ENCODE results near the gene FGD6. TPM values are rescaled to one million over a fixed set of nuclear protein-coding genes. Genes with fewer than 3 reads are reported as not detected.

Gene FGD6
- total and polyA plus RNA-seq, 7 donors, result 4.2 to 56.6 (median 40.2) TPM

- intact Hi-C loops (cut with DNase I), result loop anchor here (5.0 kb wide), 2 partner anchors 46 to 356 kb away; partner anchors contain the start of gene METAP2
- Histone ChIP-seq H3K36me3 (peaks cover 0 to 19% (median 6%) of the 10 kb centered on the region in 4 donors), H3K27ac (peak overlapping the region; percentile 66 to 81 (median 68)), H3K4me1 (peaks cover 0 to 40% (median 25%) of the 10 kb centered on the region in 4 donors), H3K4me3 (no peak overlapping the region), H3K27me3 (no peaks in the 10 kb centered on the region), H3K9me3 (no peaks in the 10 kb centered on the region)
- DNase-seq, result no peak
- WGBS, 2 donors, result 57 to 62% methylated on average over 4 of the region's 4 CpGs
- TF ChIP-seq POLR2A (IDR thresholded peaks at IDR 0.05) (no peak), POLR2AphosphoS5 (IDR thresholded peaks at IDR 0.05) (peak in 3 of 4 donors; percentile 22 to 42 (median 34))
Observed at GRCh38 chr12:95116341-95116740, 100.9 kb downstream of the FGD6 start.

- Histone ChIP-seq H3K27me3 (no peaks in the 10 kb centered on the region), H3K27ac (peak overlapping the region in 3 of 4 donors; percentile 66 to 81 (median 71)), H3K4me1 (peaks cover 0 to 40% (median 25%) of the 10 kb centered on the region in 4 donors), H3K4me3 (no peak overlapping the region), H3K9me3 (no peaks in the 10 kb centered on the region), H3K36me3 (peaks cover 0 to 25% (median 8%) of the 10 kb centered on the region in 4 donors)
- TF ChIP-seq POLR2A (IDR thresholded peaks at IDR 0.05) (no peak), POLR2AphosphoS5 (IDR thresholded peaks at IDR 0.05) (peak in 1 of 4 donors; percentile 19)
- intact Hi-C loops (cut with DNase I), result loop anchor here (5.0 kb wide), 2 partner anchors 47 to 357 kb away; partner anchors contain the start of gene METAP2
- DNase-seq, result no peak
- WGBS, 2 donors, result 78 to 81% methylated on average over 7 of the region's 7 CpGs
Observed at GRCh38 chr12:95115641-95116040, 101.6 kb downstream of the FGD6 start.

DNA sequence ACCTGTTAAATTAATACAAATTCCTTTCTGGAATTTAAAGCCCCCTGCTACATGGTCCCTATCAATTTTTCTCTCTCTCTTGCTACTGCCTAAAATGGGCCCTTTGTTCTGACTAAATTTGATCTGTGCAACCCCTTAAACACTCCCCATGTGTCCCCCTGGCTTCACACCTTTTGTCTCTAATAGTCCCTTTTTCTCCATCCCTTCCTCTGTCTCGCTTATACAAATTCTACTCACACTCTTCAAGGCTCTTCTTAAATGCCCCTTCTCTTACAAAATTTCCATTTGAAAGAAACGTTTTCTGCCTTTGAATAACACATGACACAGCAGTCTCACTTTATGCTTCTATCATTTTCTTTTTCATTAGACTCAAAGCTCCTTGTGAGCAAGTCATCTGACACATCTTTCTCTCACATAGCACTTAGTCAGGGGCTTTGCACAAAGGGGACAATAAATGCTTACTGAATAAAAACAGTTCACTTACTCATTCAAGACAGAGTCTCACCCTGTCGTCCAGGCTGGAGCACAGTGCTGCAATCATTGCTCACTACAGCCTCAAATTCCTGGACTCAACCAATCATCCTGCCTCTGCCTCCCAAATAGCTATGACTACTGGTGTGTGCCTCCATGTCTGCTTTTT, 102.4 kb downstream of the FGD6 start:
- Histone ChIP-seq H3K4me3 (no peak overlapping the region), H3K27ac (peak overlapping the region in 3 of 4 donors; percentile 66 to 81 (median 71)), H3K27me3 (no peaks in the 10 kb centered on the region), H3K4me1 (peaks cover 0 to 40% (median 25%) of the 10 kb centered on the region in 4 donors), H3K36me3 (peaks cover 0 to 25% (median 8%) of the 10 kb centered on the region in 4 donors), H3K9me3 (no peaks in the 10 kb centered on the region)
- no peak for DNase-seq
- intact Hi-C loops (cut with DNase I), result loop anchor here (5.0 kb wide), 2 partner anchors 47 to 357 kb away; partner anchors contain the start of gene METAP2
- WGBS, 2 donors, result 78% methylated on average over 3 of the region's 3 CpGs
- TF ChIP-seq EP300 (IDR thresholded peaks at IDR 0.05) (no peak), POLR2AphosphoS5 (IDR thresholded peaks at IDR 0.05) (no peak), POLR2A (IDR thresholded peaks at IDR 0.05) (no peak)
- TF ChIP-seq, protein P1, sequence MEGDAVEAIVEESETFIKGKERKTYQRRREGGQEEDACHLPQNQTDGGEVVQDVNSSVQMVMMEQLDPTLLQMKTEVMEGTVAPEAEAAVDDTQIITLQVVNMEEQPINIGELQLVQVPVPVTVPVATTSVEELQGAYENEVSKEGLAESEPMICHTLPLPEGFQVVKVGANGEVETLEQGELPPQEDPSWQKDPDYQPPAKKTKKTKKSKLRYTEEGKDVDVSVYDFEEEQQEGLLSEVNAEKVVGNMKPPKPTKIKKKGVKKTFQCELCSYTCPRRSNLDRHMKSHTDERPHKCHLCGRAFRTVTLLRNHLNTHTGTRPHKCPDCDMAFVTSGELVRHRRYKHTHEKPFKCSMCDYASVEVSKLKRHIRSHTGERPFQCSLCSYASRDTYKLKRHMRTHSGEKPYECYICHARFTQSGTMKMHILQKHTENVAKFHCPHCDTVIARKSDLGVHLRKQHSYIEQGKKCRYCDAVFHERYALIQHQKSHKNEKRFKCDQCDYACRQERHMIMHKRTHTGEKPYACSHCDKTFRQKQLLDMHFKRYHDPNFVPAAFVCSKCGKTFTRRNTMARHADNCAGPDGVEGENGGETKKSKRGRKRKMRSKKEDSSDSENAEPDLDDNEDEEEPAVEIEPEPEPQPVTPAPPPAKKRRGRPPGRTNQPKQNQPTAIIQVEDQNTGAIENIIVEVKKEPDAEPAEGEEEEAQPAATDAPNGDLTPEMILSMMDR (IDR thresholded peaks at IDR 0.05), result no peak

- intact Hi-C loops (cut with DNase I), result no loop called here
- WGBS, 2 donors, result 87 to 89% methylated on average over 7 of the region's 7 CpGs
Observed at GRCh38 chr12:95107362-95107761, 109.9 kb downstream of the FGD6 start.

GRCh38 chr12:95105540-95105939, 111.7 kb downstream of the FGD6 start:
- Histone ChIP-seq H3K27me3 (no peaks in the 10 kb centered on the region), H3K9me3 (no peaks in the 10 kb centered on the region), H3K36me3 (peaks cover 0 to 55% (median 6%) of the 10 kb centered on the region in 4 donors), H3K4me3 (no peak overlapping the region), H3K27ac (no peak overlapping the region), H3K4me1 (no peaks in the 10 kb centered on the region)
- TF ChIP-seq POLR2A (IDR thresholded peaks at IDR 0.05) (no peak), POLR2AphosphoS5 (IDR thresholded peaks at IDR 0.05) (no peak), EP300 (IDR thresholded peaks at IDR 0.05) (no peak)
- TF ChIP-seq, protein P1 (IDR thresholded peaks at IDR 0.05), result no peak
- DNase-seq, result no peak
- intact Hi-C loops (cut with DNase I), result no loop called here
- 93% methylated on average over 8 of the region's 8 CpGs for WGBS, 2 donors

More at GRCh38 chr12:95107362-95107761, 109.9 kb downstream of the FGD6 start:
- DNase-seq, result no peak
- H3K36me3 ChIP-seq, result peaks cover 0 to 57% (median 11%) of the 10 kb centered on the region in 4 donors
- TF ChIP-seq POLR2A (IDR thresholded peaks at IDR 0.05) (no peak), EP300 (IDR thresholded peaks at IDR 0.05) (no peak), POLR2AphosphoS5 (IDR thresholded peaks at IDR 0.05) (no peak)
- TF ChIP-seq, protein P1 (IDR thresholded peaks at IDR 0.05), result no peak
- H3K27me3 ChIP-seq, result no peaks in the 10 kb centered on the region
- no peak overlapping the region for H3K4me3 ChIP-seq
- H3K27ac ChIP-seq, result no peak overlapping the region
- H3K9me3 ChIP-seq, result no peaks in the 10 kb centered on the region
- no peaks in the 10 kb centered on the region for H3K4me1 ChIP-seq

All from sigmoid colon (tissue), 7 donors.